CD14-positive monocyte (primary cell): ENCODE data around the gene EYS. TPM values are rescaled to one million over a fixed set of nuclear protein-coding genes. Genes with fewer than 3 reads are reported as not detected.

Experiments
- DNase-seq, 3 donors: peaks; one replicate each; pipeline ENCODE4 v3.0.0-alpha.2; 2011 to 2022
- H2AFZ ChIP-seq: 2 replicates; pipeline ENCODE4 v1.6.0; 2012; ENCODE audit warnings: mild to moderate bottlenecking, low read depth, low read length, inconsistent platforms; ENCODE audit not compliant: insufficient read depth, poor library complexity, severe bottlenecking
- H3K27ac ChIP-seq, 2 donors: 1 replicate in 1 of 2; 2 replicates in 1 of 2; pipeline ENCODE4 v1.5.1; 2012 to 2013; ENCODE audit warnings: low read length in 2 of 2, control low read depth in 1 of 2, inconsistent platforms in 1 of 2, low read depth in 1 of 2, mild to moderate bottlenecking in 1 of 2
- H3K27me3 ChIP-seq, 2 donors: one replicate each; pipeline versions ENCODE4 v1.6.0 to v1.6.1; 2011 to 2013; ENCODE audit warnings: low read length in 2 of 2; ENCODE audit not compliant: control insufficient read depth in 2 of 2, insufficient read depth in 2 of 2
- H3K36me3 ChIP-seq, 2 donors: replicated peaks in 1 of 2; 1 replicate in 1 of 2; 2 replicates in 1 of 2; pipeline versions ENCODE4 v1.5.1 to v1.6.1; 2012 to 2013; ENCODE audit warnings: low read length in 2 of 2, control low read depth in 1 of 2, inconsistent platforms in 1 of 2, mild to moderate bottlenecking in 1 of 2; ENCODE audit not compliant: insufficient read depth in 2 of 2, control insufficient read depth in 1 of 2
- H3K4me1 ChIP-seq, 2 donors: 1 replicate in 1 of 2; 2 replicates in 1 of 2; pipeline versions ENCODE4 v1.5.1 to v1.6.1; 2012 to 2013; ENCODE audit warnings: low read length in 2 of 2, control low read depth in 1 of 2, inconsistent platforms in 1 of 2, mild to moderate bottlenecking in 1 of 2, moderate library complexity in 1 of 2; ENCODE audit not compliant: insufficient read depth in 2 of 2, control insufficient read depth in 1 of 2
- H3K4me2 ChIP-seq: replicated peaks from 2 replicates; pipeline ENCODE3; 2012; ENCODE audit warnings: low read length, moderate library complexity, mild to moderate bottlenecking; ENCODE audit not compliant: poor library complexity, severe bottlenecking; ENCODE audit errors: extremely low read depth
- H3K4me3 ChIP-seq, 3 experiments: fragments of 200-600 bp in 1 of 3; sonication (generic) in 1 of 3; replicated peaks in 1 of 3; 1 replicate in 2 of 3; 2 replicates in 1 of 3; pipeline ENCODE4 v1.5.1; 2011 to 2013; ENCODE audit warnings: low read length in 3 of 3, mild to moderate bottlenecking in 3 of 3, control low read depth in 2 of 3, low read depth in 2 of 3, inconsistent platforms in 1 of 3, moderate library complexity in 1 of 3
- H3K79me2 ChIP-seq: 2 replicates; pipeline ENCODE4 v1.6.0; 2012; ENCODE audit warnings: mild to moderate bottlenecking, control low read depth, inconsistent platforms, low read length, moderate library complexity; ENCODE audit not compliant: insufficient read depth
- H3K9ac ChIP-seq: 2 replicates; pipeline ENCODE4 v1.6.0; 2017; ENCODE audit warnings: low read length, mild to moderate bottlenecking; ENCODE audit not compliant: insufficient read depth, poor library complexity, severe bottlenecking
- H3K9me3 ChIP-seq, 2 donors: replicated peaks in 1 of 2; 1 replicate in 1 of 2; 2 replicates in 1 of 2; pipeline versions ENCODE4 v1.5.1 to v1.6.1; 2012 to 2013; ENCODE audit warnings: low read length in 2 of 2, control low read depth in 1 of 2; ENCODE audit not compliant: control insufficient read depth in 1 of 2, insufficient read depth in 1 of 2
- H4K20me1 ChIP-seq: 2 replicates; pipeline ENCODE4 v1.6.0; 2012; ENCODE audit warnings: mild to moderate bottlenecking, low read length, control low read depth, moderate library complexity; ENCODE audit not compliant: insufficient read depth
- H3K27ac Mint-ChIP-seq, 7 donors: one replicate each; pipeline ENCODE4 v1.8.0; 2020; ENCODE audit warnings: mild to moderate bottlenecking in 7 of 7, mixed read lengths in 7 of 7, moderate library complexity in 6 of 7, inconsistent platforms in 2 of 7
- H3K27me3 Mint-ChIP-seq, 3 donors: one replicate each; pipeline ENCODE4 v1.8.0; 2021 to 2022; ENCODE audit warnings: low read depth in 3 of 3, mild to moderate bottlenecking in 3 of 3, mixed read lengths in 3 of 3, moderate library complexity in 3 of 3, inconsistent platforms in 1 of 3
- H3K36me3 Mint-ChIP-seq, 2 donors: one replicate each; pipeline ENCODE4 v1.8.0; 2020; ENCODE audit warnings: mixed read lengths in 2 of 2, inconsistent platforms in 1 of 2, mild to moderate bottlenecking in 1 of 2
- H3K4me1 Mint-ChIP-seq: one replicate; pipeline ENCODE4 v1.8.0; 2020; ENCODE audit warnings: mild to moderate bottlenecking, mixed read lengths
- H3K4me3 Mint-ChIP-seq, 2 donors: one replicate each; pipeline ENCODE4 v1.8.0; 2020; ENCODE audit warnings: mild to moderate bottlenecking in 2 of 2, mixed read lengths in 2 of 2, moderate library complexity in 1 of 2
- H3K9me3 Mint-ChIP-seq, 7 donors: one replicate each; pipeline ENCODE4 v1.8.0; 2020 to 2022; ENCODE audit warnings: mixed read lengths in 7 of 7, mild to moderate bottlenecking in 6 of 7, moderate library complexity in 6 of 7, inconsistent platforms in 2 of 7
- WGBS: methylation state at CpG from one replicate; pipeline ENCODE4 v1.1.5; 2013; ENCODE audit warnings: missing lambda C conversion rate; ENCODE audit not compliant: insufficient coverage; 5-methylcytosine and 5-hydroxymethylcytosine counted together
- intact Hi-C, 2 donors: fragments of 100-400 bp; cut with micrococcal nuclease; formaldehyde crosslinking; loops; one replicate each; pipeline versions ENCODE4 v1.15.0 to v1.15.1; 2023
- polyA plus RNA-seq, 3 donors: library from polyadenylated mRNA; depleted of rRNA in 1 of 3; unstranded in 2 of 3; stranded (reverse) in 1 of 3; fragments of 300-500 nt in 2 of 3; fragments of >200 nt in 1 of 3; fragmentation: Illumina TruSeq in 2 of 3; gene quantifications; 1 replicate in 2 of 3; 2 replicates in 1 of 3; pipeline ENCODE4 v1.2.3, GENCODE V29; 2012 to 2021
- TF ChIP-seq, protein P1 (sequence below): fragments of 200-600 bp; IDR thresholded peaks from one replicate; pipeline ENCODE4 v1.8.0; 2022; ENCODE audit warnings: antibody characterized with exemption, mild to moderate bottlenecking

EYS gene
- polyA plus RNA-seq, 3 donors: 0.01 to 0.03 TPM; not detected in 1

DNA sequence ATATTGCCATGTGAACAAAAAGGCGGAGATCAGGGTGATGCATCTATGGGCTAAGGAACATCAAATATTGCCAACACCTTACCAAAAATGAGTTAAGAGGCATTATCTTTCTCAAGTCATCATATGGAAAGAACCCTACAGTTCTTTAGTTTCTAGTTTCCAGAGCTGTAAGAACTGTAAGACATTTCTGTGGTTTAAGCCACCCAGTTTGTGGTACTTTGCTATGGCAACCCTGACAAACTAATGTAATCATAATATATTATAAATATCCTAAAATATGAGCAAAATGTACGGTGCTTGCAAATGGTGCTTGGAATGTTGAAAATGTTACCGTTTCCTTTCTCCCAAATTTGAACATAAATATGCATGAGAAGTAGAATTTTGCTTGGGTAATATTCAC lies 1721.8 kb downstream of the EYS start:
- H4K20me1 ChIP-seq: no peaks in the 10 kb centered on the region
- no peaks in the 10 kb centered on the region for H3K4me1 Mint-ChIP-seq
- H3K9ac ChIP-seq: no peak overlapping the region
- H3K79me2 ChIP-seq: no peaks in the 10 kb centered on the region
- no peaks in the 10 kb centered on the region for H3K27me3 ChIP-seq
- no peak overlapping the region for H3K4me3 ChIP-seq
- no peak overlapping the region for H3K27ac ChIP-seq
- no peak overlapping the region for H3K4me2 ChIP-seq
- H3K36me3 Mint-ChIP-seq: no peaks in the 10 kb centered on the region
- WGBS: no CpG with 5 or more reads among the region's 3 CpGs
- TF ChIP-seq, protein P1, sequence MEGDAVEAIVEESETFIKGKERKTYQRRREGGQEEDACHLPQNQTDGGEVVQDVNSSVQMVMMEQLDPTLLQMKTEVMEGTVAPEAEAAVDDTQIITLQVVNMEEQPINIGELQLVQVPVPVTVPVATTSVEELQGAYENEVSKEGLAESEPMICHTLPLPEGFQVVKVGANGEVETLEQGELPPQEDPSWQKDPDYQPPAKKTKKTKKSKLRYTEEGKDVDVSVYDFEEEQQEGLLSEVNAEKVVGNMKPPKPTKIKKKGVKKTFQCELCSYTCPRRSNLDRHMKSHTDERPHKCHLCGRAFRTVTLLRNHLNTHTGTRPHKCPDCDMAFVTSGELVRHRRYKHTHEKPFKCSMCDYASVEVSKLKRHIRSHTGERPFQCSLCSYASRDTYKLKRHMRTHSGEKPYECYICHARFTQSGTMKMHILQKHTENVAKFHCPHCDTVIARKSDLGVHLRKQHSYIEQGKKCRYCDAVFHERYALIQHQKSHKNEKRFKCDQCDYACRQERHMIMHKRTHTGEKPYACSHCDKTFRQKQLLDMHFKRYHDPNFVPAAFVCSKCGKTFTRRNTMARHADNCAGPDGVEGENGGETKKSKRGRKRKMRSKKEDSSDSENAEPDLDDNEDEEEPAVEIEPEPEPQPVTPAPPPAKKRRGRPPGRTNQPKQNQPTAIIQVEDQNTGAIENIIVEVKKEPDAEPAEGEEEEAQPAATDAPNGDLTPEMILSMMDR: no peak
- DNase-seq: no peak
- H2AFZ ChIP-seq: no peak overlapping the region
- intact Hi-C loops: no loop called here
- peaks cover 0 to 2% (median 0%) of the 10 kb centered on the region in 7 donors for H3K9me3 Mint-ChIP-seq
- H3K4me3 Mint-ChIP-seq: no peak overlapping the region
- no peaks in the 10 kb centered on the region for H3K9me3 ChIP-seq
- H3K27me3 Mint-ChIP-seq: peaks cover 0 to 2% (median 0%) of the 10 kb centered on the region in 3 donors
- no peak overlapping the region for H3K27ac Mint-ChIP-seq
- no peaks in the 10 kb centered on the region for H3K36me3 ChIP-seq
- H3K4me1 ChIP-seq: no peaks in the 10 kb centered on the region

DNA sequence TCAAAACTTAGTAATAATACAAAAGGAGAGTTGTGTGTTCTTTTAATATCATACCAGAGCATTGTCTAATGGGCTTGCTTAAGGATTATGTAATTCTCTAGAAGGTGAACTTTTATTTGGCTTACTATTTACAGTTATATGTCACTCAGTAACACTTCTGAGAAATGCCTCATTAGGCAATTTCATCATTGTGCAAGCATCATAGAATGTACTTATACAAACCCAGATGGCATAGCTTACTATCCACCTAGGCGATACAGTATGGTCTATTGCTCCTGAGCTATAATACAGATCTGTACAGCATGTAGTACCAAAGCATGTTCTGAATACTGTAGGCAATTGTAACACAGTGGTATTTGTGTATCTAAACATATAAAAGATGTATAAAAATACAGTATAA lies 1731.3 kb downstream of the EYS start:
- Mint-ChIP-seq H3K27ac (no peak overlapping the region), H3K4me3 (no peak overlapping the region), H3K36me3 (no peaks in the 10 kb centered on the region), H3K9me3 (peaks cover 0 to 2% (median 0%) of the 10 kb centered on the region in 7 donors), H3K27me3 (no peaks in the 10 kb centered on the region), H3K4me1 (no peaks in the 10 kb centered on the region)
- WGBS: no CpG with 5 or more reads among the region's 1 CpG
- Histone ChIP-seq H2AFZ (no peak overlapping the region), H3K4me1 (no peaks in the 10 kb centered on the region), H3K27me3 (no peaks in the 10 kb centered on the region), H3K36me3 (no peaks in the 10 kb centered on the region), H3K4me2 (no peak overlapping the region), H3K9me3 (no peaks in the 10 kb centered on the region), H3K9ac (no peak overlapping the region), H3K27ac (no peak overlapping the region), H3K4me3 (no peak overlapping the region), H4K20me1 (no peaks in the 10 kb centered on the region), H3K79me2 (no peaks in the 10 kb centered on the region)
- no peak for DNase-seq
- TF ChIP-seq, protein P1: no peak
- intact Hi-C loops: no loop called here
